Right lung (tissue), 5 donors: ENCODE data around the gene AEBP1. TPM values are rescaled to one million over a fixed set of nuclear protein-coding genes. Genes with fewer than 3 reads are reported as not detected.

ENCODE experiments used
- polyA plus RNA-seq, 5 donors: library from polyadenylated mRNA; unstranded; fragments of 120-200 nt; gene quantifications; one replicate each; pipeline versions ENCODE4 v1.2.1 to v1.2.3, GENCODE V29; 2013; ENCODE audit warnings: inconsistent platforms in 1 of 5, low replicate concordance in 1 of 5; ENCODE audit not compliant: insufficient read length in 5 of 5, insufficient read depth in 1 of 5

Gene AEBP1
- polyA plus RNA-seq, 5 donors, result 40.9 to 74.4 (median 48.2) TPM

Other genes with a start within 250 kb of the AEBP1 start
- gene MRPS24, start 234.8 kb upstream of the AEBP1 start, polyA plus RNA-seq, result 10 to 100 TPM; 47.9 to 88.1 (median 57.2) TPM
- 10 to 100 TPM; 28.6 to 33.9 (median 29.0) TPM for gene URGCP, start 197.7 kb upstream of the AEBP1 start, polyA plus RNA-seq
- 10 to 100 TPM; 13.0 to 21.0 (median 15.0) TPM for gene UBE2D4, start 177.9 kb upstream of the AEBP1 start, polyA plus RNA-seq
- 1 to 10 TPM in 4 of 5 donors, under 1 TPM in 1; 0.73 to 2.1 (median 1.8) TPM for gene SPDYE1, start 106.4 kb upstream of the AEBP1 start, polyA plus RNA-seq
- gene DBNL, start 59.6 kb upstream of the AEBP1 start, polyA plus RNA-seq, result 10 to 100 TPM; 53.5 to 89.2 (median 59.3) TPM
- gene PGAM2, start 38.8 kb upstream of the AEBP1 start, polyA plus RNA-seq, result 10 to 100 TPM in 1 of 5 donors, under 1 TPM in 3, not detected in 1; 0.26 to 15.8 (median 0.61) TPM
- gene POLM, start 21.8 kb upstream of the AEBP1 start, polyA plus RNA-seq, result 10 to 100 TPM; 15.5 to 29.4 (median 26.6) TPM
- 100 to 1,000 TPM in 3 of 5 donors, 10 to 100 TPM in 2; 87.9 to 126 (median 101) TPM for gene POLD2, start 19.2 kb downstream of the AEBP1 start, polyA plus RNA-seq
- gene MYL7, start 37.0 kb downstream of the AEBP1 start, polyA plus RNA-seq, result 1 to 10 TPM in 2 of 5 donors, under 1 TPM in 3; 0.39 to 1.4 (median 0.90) TPM
- 1 to 10 TPM; 2.2 to 3.9 (median 2.5) TPM for gene GCK, start 85.1 kb downstream of the AEBP1 start, polyA plus RNA-seq
- 10 to 100 TPM; 59.3 to 70.6 (median 63.4) TPM for gene YKT6, start 96.6 kb downstream of the AEBP1 start, polyA plus RNA-seq
- under 1 TPM; 0.73 to 0.96 (median 0.85) TPM for gene CAMK2B, start 221.2 kb downstream of the AEBP1 start, polyA plus RNA-seq